ENCODE measurements around the gene DDX3Y. TPM values are rescaled to one million over a fixed set of nuclear protein-coding genes. Genes with fewer than 3 reads are reported as not detected.

The DDX3Y gene
- total and polyA plus RNA-seq, 8 donors: 0.68 to 198 (median 58.5) TPM; not detected in 1

- no peak for TF ChIP-seq CTCF (IDR thresholded peaks at IDR 0.05)
- Histone ChIP-seq H3K27me3 (no peaks in the 10 kb centered on the region), H3K9me3 (no peaks in the 10 kb centered on the region), H3K27ac (no peak overlapping the region), H3K4me3 (no peak overlapping the region), H3K4me1 (no peaks in the 10 kb centered on the region), H3K36me3 (no peaks in the 10 kb centered on the region)
- intact Hi-C loops (cut with DNase I): no loop called here
- no peak for DNase-seq
- no peak for ATAC-seq
Observed at GRCh38 chrY:12898604-12899003, 6.1 kb upstream of the DDX3Y start.

- peak overlapping the region in 1 of 2 donors; percentile 60 for H3K4me3 ChIP-seq
Observed at GRCh38 chrY:12905517-12905872, 827 bp downstream of the DDX3Y start.

GRCh38 chrY:12905895-12906294, 1.2 kb downstream of the DDX3Y start:
- TF ChIP-seq CTCF (IDR thresholded peaks at IDR 0.05): no peak
- DNase-seq: peak in 1 of 4 donors; percentile 29
- intact Hi-C loops (cut with DNase I): no loop called here
- H3K4me1 ChIP-seq: peaks cover 0 to 9% of the 10 kb centered on the region in 2 donors
- H3K27ac ChIP-seq: peak overlapping the region in 1 of 2 donors; percentile 94
- H3K27me3 ChIP-seq: no peaks in the 10 kb centered on the region
- peak overlapping the region in 1 of 2 donors; percentile 60 for H3K4me3 ChIP-seq
- no peaks in the 10 kb centered on the region for H3K36me3 ChIP-seq
- ATAC-seq: no peak
- no peaks in the 10 kb centered on the region for H3K9me3 ChIP-seq

More at GRCh38 chrY:12905517-12905872, 827 bp downstream of the DDX3Y start:
- H3K9me3 ChIP-seq: no peaks in the 10 kb centered on the region
- ATAC-seq: no peak
- intact Hi-C loops (cut with DNase I): no loop called here
- DNase-seq: peak in 2 of 4 donors; percentile 66 to 88
- H3K27ac ChIP-seq: peak overlapping the region in 1 of 2 donors; percentile 94
- H3K4me1 ChIP-seq: peaks cover 0 to 9% of the 10 kb centered on the region in 2 donors
- no peak for TF ChIP-seq CTCF (IDR thresholded peaks at IDR 0.05)
- H3K36me3 ChIP-seq: no peaks in the 10 kb centered on the region
- H3K27me3 ChIP-seq: no peaks in the 10 kb centered on the region

- no peak for ATAC-seq
Observed at GRCh38 chrY:12913541-12913940, 8.9 kb downstream of the DDX3Y start.

GRCh38 chrY:12928043-12928442, 23.4 kb downstream of the DDX3Y start:
- intact Hi-C loops (cut with DNase I): no loop called here
- Histone ChIP-seq H3K9me3 (no peaks in the 10 kb centered on the region), H3K4me1 (no peaks in the 10 kb centered on the region), H3K4me3 (no peak overlapping the region), H3K27me3 (no peaks in the 10 kb centered on the region), H3K27ac (no peak overlapping the region), H3K36me3 (no peaks in the 10 kb centered on the region)
- DNase-seq (no peak), ATAC-seq (no peak)
- TF ChIP-seq CTCF (IDR thresholded peaks at IDR 0.05): no peak

More at GRCh38 chrY:12913541-12913940, 8.9 kb downstream of the DDX3Y start:
- intact Hi-C loops (cut with DNase I): no loop called here
- no peak for DNase-seq
- Histone ChIP-seq H3K36me3 (peaks cover 0 to 65% of the 10 kb centered on the region in 2 donors), H3K9me3 (no peaks in the 10 kb centered on the region), H3K4me1 (no peaks in the 10 kb centered on the region), H3K27me3 (no peaks in the 10 kb centered on the region), H3K4me3 (no peak overlapping the region), H3K27ac (no peak overlapping the region)
- TF ChIP-seq CTCF (IDR thresholded peaks at IDR 0.05): no peak
